Osteocyte (in vitro differentiated cells): ENCODE measurements around the gene SMYD3. TPM values are rescaled to one million over a fixed set of nuclear protein-coding genes. Genes with fewer than 3 reads are reported as not detected.

ENCODE experiments used
- DNase-seq: peaks from one replicate; pipeline ENCODE4 v3.0.0; 2021; ENCODE audit warnings: mixed read lengths; ENCODE audit not compliant: unreplicated experiment; ENCODE audit errors: extremely low spot score
- H3K27ac Mint-ChIP-seq: one replicate; pipeline ENCODE4 v1.8.0; 2021; ENCODE audit warnings: mild to moderate bottlenecking, mixed read lengths; ENCODE audit not compliant: unreplicated experiment
- H3K27me3 Mint-ChIP-seq: one replicate; pipeline ENCODE4 v1.8.0; 2021; ENCODE audit warnings: mixed read lengths; ENCODE audit not compliant: unreplicated experiment
- H3K36me3 Mint-ChIP-seq: one replicate; pipeline ENCODE4 v1.8.0; 2021; ENCODE audit warnings: mixed read lengths; ENCODE audit not compliant: unreplicated experiment
- H3K4me1 Mint-ChIP-seq: one replicate; pipeline ENCODE4 v1.8.0; 2021; ENCODE audit warnings: mixed read lengths; ENCODE audit not compliant: unreplicated experiment
- H3K4me3 Mint-ChIP-seq: one replicate; pipeline ENCODE4 v1.8.0; 2021; ENCODE audit warnings: mild to moderate bottlenecking, moderate library complexity, mixed read lengths; ENCODE audit not compliant: unreplicated experiment
- H3K9me3 Mint-ChIP-seq: one replicate; pipeline ENCODE4 v1.8.0; 2021; ENCODE audit warnings: mixed read lengths; ENCODE audit not compliant: unreplicated experiment
- CTCF ChIP-seq: fragments of 200-600 bp; sonication (generic); IDR thresholded peaks from 2 replicates; pipeline ENCODE4 v1.5.0; 2021; ENCODE audit warnings: antibody characterized with exemption, mild to moderate bottlenecking, moderate library complexity
- total RNA-seq: library from RNA; stranded (reverse); gene quantifications from 2 replicates; pipeline ENCODE4 v1.2.1, GENCODE V29; 2021

SMYD3 gene
- total RNA-seq, 1 donor from 2014 or later = 22.3 TPM

- no peak for DNase-seq
- peaks cover 11% of the 10 kb centered on the region for H3K4me1 Mint-ChIP-seq
- no peaks in the 10 kb centered on the region for H3K27me3 Mint-ChIP-seq
- no peak for TF ChIP-seq CTCF
- H3K9me3 Mint-ChIP-seq = peaks cover 23% of the 10 kb centered on the region
- no peak overlapping the region for H3K27ac Mint-ChIP-seq
- no peak overlapping the region for H3K4me3 Mint-ChIP-seq
- H3K36me3 Mint-ChIP-seq = peaks cover 1% of the 10 kb centered on the region
Observed at GRCh38 chr1:246355411-246356230, 151.5 kb downstream of the SMYD3 start.

- H3K4me3 Mint-ChIP-seq = no peak overlapping the region
- DNase-seq = no peak
- no peak for TF ChIP-seq CTCF
- no peaks in the 10 kb centered on the region for H3K36me3 Mint-ChIP-seq
- no peak overlapping the region for H3K27ac Mint-ChIP-seq
- peaks cover 8% of the 10 kb centered on the region for H3K9me3 Mint-ChIP-seq
- no peaks in the 10 kb centered on the region for H3K27me3 Mint-ChIP-seq
- peaks cover 11% of the 10 kb centered on the region for H3K4me1 Mint-ChIP-seq
Observed at GRCh38 chr1:246351721-246352120, 155.4 kb downstream of the SMYD3 start.

- no peak for TF ChIP-seq CTCF
Observed at GRCh38 chr1:246350745-246351144, 156.3 kb downstream of the SMYD3 start.

GRCh38 chr1:246343937-246344336 is 163.1 kb downstream of the SMYD3 start:
- DNase-seq = no peak

More at GRCh38 chr1:246350745-246351144, 156.3 kb downstream of the SMYD3 start:
- H3K36me3 Mint-ChIP-seq = no peaks in the 10 kb centered on the region
- no peak overlapping the region for H3K4me3 Mint-ChIP-seq
- no peak for DNase-seq
- H3K27ac Mint-ChIP-seq = no peak overlapping the region
- no peaks in the 10 kb centered on the region for H3K27me3 Mint-ChIP-seq
- H3K9me3 Mint-ChIP-seq = no peaks in the 10 kb centered on the region
- peaks cover 6% of the 10 kb centered on the region for H3K4me1 Mint-ChIP-seq

More at GRCh38 chr1:246343937-246344336, 163.1 kb downstream of the SMYD3 start:
- no peak overlapping the region for H3K27ac Mint-ChIP-seq
- H3K9me3 Mint-ChIP-seq = no peaks in the 10 kb centered on the region
- no peaks in the 10 kb centered on the region for H3K36me3 Mint-ChIP-seq
- no peak overlapping the region for H3K4me3 Mint-ChIP-seq
- no peaks in the 10 kb centered on the region for H3K4me1 Mint-ChIP-seq
- no peak for TF ChIP-seq CTCF
- no peaks in the 10 kb centered on the region for H3K27me3 Mint-ChIP-seq
